ENCODE measurements around the gene TIMM50.
A peak's percentile ranks its signal among the peaks of the same experiment; 100 is the strongest.

Gene TIMM50

DNA sequence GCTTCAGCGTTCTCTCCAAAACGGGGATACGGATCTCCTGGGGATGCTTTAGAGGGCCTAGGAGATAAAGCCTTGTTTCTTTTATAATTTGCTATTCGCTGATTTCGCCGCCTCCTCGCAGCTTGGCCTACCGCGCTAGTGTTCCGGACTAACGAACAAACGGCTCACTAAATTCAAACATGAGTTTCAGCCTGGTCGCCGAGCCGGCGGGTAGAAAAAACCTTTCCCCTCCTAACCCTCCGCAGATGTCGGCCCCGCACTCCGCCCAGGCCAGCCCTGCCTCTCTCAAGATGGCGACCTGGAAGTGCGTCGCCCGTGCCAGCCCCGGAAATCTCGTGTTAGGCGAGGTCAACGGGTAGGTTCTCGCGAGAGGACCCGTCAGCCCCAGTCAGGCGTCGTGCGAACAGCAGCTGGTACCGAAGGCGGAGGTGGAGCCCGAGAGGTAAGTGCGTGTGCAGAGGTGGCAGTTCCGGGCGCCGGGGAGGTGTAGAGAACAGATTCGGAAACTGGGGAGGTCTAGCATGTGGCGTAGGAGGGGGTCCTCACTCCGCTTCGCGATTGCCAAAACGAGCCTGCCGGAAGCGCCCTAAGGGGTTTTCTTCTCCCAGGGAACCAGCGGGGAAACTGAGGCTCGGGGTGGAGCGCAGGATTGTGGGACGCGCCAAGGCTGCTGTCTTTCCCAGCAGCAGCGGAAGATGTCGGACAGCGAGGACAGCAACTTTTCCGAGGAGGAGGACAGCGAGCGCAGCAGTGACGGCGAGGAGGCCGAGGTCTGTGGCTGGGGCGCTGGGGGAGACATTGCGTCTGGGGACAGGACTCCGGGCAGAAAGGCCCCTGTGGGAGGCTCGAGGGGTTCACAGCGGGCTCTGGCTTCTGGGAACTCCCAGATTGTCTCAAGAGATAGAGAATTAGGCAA, 35.2 kb upstream of the TIMM50 start, which contains the start of gene SUPT5H:
Gene SUPT5H, plus strand, starts transcription at position 387 of the 916 bp plus-strand sequence. Its CDS starts 309 bp downstream, at position 696.
- peak; percentile 83 for TF ChIP-seq POLR2AphosphoS5 (IDR thresholded peaks at IDR 0.05; ENCODE audit: low read depth, low read length)
- peak; percentile 86 for TF ChIP-seq FOXP2 (optimal IDR thresholded peaks at IDR 0.05; ENCODE audit: borderline replicate concordance, extremely low read depth, extremely low read length, insufficient read depth)
- TF ChIP-seq SIN3A (IDR thresholded peaks at IDR 0.05; ENCODE audit: borderline replicate concordance, insufficient read depth, low read length) = peak; percentile 93
- TF ChIP-seq, protein P1, sequence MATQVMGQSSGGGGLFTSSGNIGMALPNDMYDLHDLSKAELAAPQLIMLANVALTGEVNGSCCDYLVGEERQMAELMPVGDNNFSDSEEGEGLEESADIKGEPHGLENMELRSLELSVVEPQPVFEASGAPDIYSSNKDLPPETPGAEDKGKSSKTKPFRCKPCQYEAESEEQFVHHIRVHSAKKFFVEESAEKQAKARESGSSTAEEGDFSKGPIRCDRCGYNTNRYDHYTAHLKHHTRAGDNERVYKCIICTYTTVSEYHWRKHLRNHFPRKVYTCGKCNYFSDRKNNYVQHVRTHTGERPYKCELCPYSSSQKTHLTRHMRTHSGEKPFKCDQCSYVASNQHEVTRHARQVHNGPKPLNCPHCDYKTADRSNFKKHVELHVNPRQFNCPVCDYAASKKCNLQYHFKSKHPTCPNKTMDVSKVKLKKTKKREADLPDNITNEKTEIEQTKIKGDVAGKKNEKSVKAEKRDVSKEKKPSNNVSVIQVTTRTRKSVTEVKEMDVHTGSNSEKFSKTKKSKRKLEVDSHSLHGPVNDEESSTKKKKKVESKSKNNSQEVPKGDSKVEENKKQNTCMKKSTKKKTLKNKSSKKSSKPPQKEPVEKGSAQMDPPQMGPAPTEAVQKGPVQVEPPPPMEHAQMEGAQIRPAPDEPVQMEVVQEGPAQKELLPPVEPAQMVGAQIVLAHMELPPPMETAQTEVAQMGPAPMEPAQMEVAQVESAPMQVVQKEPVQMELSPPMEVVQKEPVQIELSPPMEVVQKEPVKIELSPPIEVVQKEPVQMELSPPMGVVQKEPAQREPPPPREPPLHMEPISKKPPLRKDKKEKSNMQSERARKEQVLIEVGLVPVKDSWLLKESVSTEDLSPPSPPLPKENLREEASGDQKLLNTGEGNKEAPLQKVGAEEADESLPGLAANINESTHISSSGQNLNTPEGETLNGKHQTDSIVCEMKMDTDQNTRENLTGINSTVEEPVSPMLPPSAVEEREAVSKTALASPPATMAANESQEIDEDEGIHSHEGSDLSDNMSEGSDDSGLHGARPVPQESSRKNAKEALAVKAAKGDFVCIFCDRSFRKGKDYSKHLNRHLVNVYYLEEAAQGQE (IDR thresholded peaks at IDR 0.05; ENCODE audit: insufficient read depth in 1 of 2, low read depth in 2 of 2, low read length in 2 of 2) = peak in 1 of 2 experiments; percentile 11; a peak in 1 of 4 replicates
- peak; percentile 97 for TF ChIP-seq TAF1 (IDR thresholded peaks at IDR 0.05; ENCODE audit: borderline replicate concordance, insufficient read depth, low read length)

DNA sequence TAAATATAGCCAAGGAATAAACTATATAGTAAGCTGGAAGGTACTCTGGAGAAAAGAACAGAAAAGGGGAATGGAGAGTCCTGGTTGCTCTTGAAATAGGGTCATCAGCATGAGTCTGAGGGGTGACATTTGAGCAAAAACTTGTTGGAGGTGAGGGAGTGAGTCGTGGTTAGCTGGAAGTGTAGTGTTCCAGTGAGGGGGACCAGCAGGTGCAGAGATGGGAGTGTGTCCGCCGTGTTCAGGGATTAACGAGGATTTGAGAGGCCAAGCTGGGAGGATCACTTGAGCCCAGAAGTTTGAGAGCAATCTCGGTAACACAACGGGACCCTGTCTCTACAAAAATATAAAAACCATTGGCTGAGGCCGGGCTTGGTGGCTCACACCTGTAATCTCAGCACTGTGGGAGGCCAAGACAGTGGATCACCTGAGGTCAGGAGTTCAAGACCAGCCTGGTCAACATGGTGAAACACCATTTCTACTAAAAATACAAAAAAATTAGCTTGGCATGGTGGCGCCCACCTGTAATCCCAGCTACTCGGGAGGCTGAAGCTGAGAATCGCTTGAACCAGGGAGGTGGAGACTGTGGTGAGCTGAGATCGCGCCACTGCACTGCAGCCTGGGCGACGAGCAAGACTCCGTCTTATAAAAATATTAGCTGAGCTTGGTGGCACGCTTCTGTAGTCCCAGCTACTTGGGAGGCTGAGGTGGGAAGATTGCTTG, 34.1 kb upstream of the TIMM50 start:
- TF ChIP-seq, protein P1 (IDR thresholded peaks at IDR 0.05; ENCODE audit: insufficient read depth in 1 of 2, low read depth in 2 of 2, low read length in 2 of 2) = no peak
- no peak for TF ChIP-seq POLR2AphosphoS5 (IDR thresholded peaks at IDR 0.05; ENCODE audit: low read depth, low read length)
- TF ChIP-seq FOXP2 (optimal IDR thresholded peaks at IDR 0.05; ENCODE audit: borderline replicate concordance, extremely low read depth, extremely low read length, insufficient read depth) = no peak
- TF ChIP-seq TAF1 (IDR thresholded peaks at IDR 0.05; ENCODE audit: borderline replicate concordance, insufficient read depth, low read length) = no peak
- no peak for TF ChIP-seq SIN3A (IDR thresholded peaks at IDR 0.05; ENCODE audit: borderline replicate concordance, insufficient read depth, low read length)

DNA sequence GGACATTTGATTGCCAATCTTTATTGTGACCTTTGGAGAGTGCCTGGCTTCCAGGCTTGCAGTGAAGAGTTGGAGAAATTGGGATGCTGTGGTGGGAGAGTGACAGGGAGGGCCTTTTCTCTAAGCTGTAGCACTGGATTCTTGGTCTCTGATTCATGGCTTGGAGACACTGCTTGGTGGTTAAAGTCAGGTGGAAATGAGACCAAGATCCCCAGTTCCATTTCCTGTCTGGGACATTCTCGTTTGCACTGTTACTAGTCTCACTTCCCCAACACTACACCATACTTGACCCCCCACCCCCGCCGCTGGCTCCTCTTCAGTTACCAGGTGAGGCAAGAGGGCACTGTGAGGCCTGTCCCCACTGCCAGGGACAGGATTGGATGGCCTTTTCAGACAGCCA, 32.4 kb upstream of the TIMM50 start:
- no peak for TF ChIP-seq POLR2AphosphoS5 (IDR thresholded peaks at IDR 0.05; ENCODE audit: low read depth, low read length)
- no peak for TF ChIP-seq SIN3A (IDR thresholded peaks at IDR 0.05; ENCODE audit: borderline replicate concordance, insufficient read depth, low read length)

DNA sequence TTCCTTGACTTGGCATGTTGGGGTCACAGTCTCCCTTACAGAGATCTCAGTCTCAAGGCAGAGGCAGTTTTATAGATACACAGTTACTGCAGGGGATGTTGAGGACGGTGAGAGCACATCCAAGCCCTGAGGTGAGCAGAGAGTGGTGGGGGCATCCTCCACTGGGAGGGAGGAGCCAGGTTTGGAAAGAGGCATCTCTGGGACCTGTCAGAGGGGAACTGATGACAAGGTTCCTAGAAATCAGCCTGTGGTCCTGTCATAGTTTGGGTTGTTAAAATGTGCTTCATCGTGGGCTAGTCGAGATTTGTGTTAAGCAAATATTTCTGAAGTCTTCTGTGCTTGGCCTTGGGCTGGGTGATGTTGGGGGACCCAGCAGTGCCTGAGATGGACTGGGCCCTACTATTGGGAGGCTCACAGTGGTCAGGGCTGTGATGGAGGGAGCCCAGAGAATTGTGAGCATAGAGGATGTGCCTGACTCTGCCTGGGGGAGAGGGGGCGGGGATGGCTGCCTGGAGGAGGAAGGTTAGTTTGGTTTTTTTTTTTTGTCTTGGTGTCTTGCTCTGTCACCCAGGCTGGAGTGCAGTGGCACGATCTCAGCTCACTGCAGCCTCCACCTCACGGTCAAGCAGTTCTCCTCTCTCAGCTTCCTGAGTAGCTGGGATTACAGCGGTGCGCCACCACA, 31.4 kb upstream of the TIMM50 start:
- TF ChIP-seq SIN3A (IDR thresholded peaks at IDR 0.05; ENCODE audit: borderline replicate concordance, insufficient read depth, low read length) (no peak), POLR2AphosphoS5 (IDR thresholded peaks at IDR 0.05; ENCODE audit: low read depth, low read length) (no peak), TAF1 (IDR thresholded peaks at IDR 0.05; ENCODE audit: borderline replicate concordance, insufficient read depth, low read length) (no peak), FOXP2 (optimal IDR thresholded peaks at IDR 0.05; ENCODE audit: borderline replicate concordance, extremely low read depth, extremely low read length, insufficient read depth) (no peak)
- TF ChIP-seq, protein P1 (IDR thresholded peaks at IDR 0.05; ENCODE audit: insufficient read depth in 1 of 2, low read depth in 2 of 2, low read length in 2 of 2) = no peak

DNA sequence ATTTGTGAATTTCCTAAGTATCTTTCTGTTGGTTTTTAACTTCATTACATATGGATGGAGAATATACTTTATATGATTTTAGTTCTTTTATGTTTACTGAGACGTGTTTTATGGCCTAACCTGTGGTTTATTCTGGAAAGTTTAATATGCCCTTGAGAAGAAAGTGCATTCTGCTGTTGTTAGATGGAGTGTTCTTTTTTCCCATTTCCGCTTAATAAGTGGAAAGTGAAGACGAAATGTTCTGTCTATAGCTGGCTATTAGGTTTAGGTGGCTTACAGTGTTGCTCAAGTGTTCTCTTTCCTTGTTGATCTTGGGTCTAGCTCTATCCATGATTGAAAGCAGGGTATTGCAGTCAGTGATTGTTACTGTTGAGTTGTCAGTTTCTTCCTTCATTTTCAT, 17.2 kb upstream of the TIMM50 start:
- TF ChIP-seq, protein P1 (IDR thresholded peaks at IDR 0.05; ENCODE audit: insufficient read depth in 1 of 2, low read depth in 2 of 2, low read length in 2 of 2) = no peak
